Testis (tissue), 5 donors: Measurements from ENCODE around the gene NANS. TPM values are rescaled to one million over a fixed set of nuclear protein-coding genes. Genes with fewer than 3 reads are reported as not detected.

ENCODE experiments used
- DNase-seq: peaks from one replicate; pipeline ENCODE4 v3.0.0-alpha.2; 2019
- H3K27ac ChIP-seq, 2 donors: fragments of 200-600 bp; sonication (generic); one replicate each; pipeline ENCODE4 v1.5.1; 2019
- H3K27me3 ChIP-seq: fragments of 200-600 bp; sonication (generic); one replicate; pipeline ENCODE4 v1.5.1; 2019
- H3K36me3 ChIP-seq: fragments of 200-600 bp; sonication (generic); one replicate; pipeline ENCODE4 v1.5.1; 2017; ENCODE audit warnings: low read depth; ENCODE audit errors: missing control alignments
- H3K4me1 ChIP-seq: fragments of 200-600 bp; sonication (generic); one replicate; pipeline ENCODE4 v1.5.1; 2019
- H3K4me3 ChIP-seq, 2 donors: fragments of 200-600 bp; sonication (generic); one replicate each; pipeline ENCODE4 v1.5.1; 2017 to 2019
- H3K9me3 ChIP-seq: fragments of 200-600 bp; sonication (generic); one replicate; pipeline ENCODE4 v1.5.1; 2017
- POLR2A ChIP-seq: fragments of 450-650 bp; IDR thresholded peaks from one replicate; pipeline ENCODE4 v1.6.1; 2017; ENCODE audit warnings: antibody characterized with exemption, mild to moderate bottlenecking, moderate library complexity
- WGBS, 2 donors: methylation state at CpG; one replicate each; pipeline ENCODE4 v1.1.5; 2018; 5-methylcytosine and 5-hydroxymethylcytosine counted together
- intact Hi-C: fragments of 100-400 bp; cut with DNase I; formaldehyde crosslinking; loops from one replicate; pipeline ENCODE4 v1.15.1; 2023; ENCODE audit warnings: low total_unique reads
- long read RNA-seq, 2 donors: transcript quantifications; one replicate each; lab custom pipeline, GENCODE V29; 2026
- polyA plus RNA-seq: library from polyadenylated mRNA; stranded (reverse); fragments of 350-450 nt; fragmentation: Illumina TruSeq; extraction: RNeasy Lipid Tissue Mini Kit (QIAGEN cat#74804); gene quantifications from one replicate; pipeline ENCODE4 v1.2.3, GENCODE V29; 2014; ENCODE audit warnings: low read depth, low replicate concordance; ENCODE audit not compliant: insufficient read depth
- total RNA-seq, 2 donors: library from RNA; depleted of rRNA; stranded (reverse); fragments of >200 nt; gene quantifications; one replicate each; pipeline ENCODE4 v1.2.3, GENCODE V29; 2016
- TF ChIP-seq, protein P1 (sequence below), 3 experiments: fragments of 450-650 bp in 2 of 3; fragments of 200-600 bp in 1 of 3; sonication (generic) in 1 of 3; IDR thresholded peaks; one replicate each; pipeline ENCODE4 v1.5.1; 2016 to 2019; ENCODE audit warnings: antibody characterized with exemption in 3 of 3, mild to moderate bottlenecking in 2 of 3, moderate library complexity in 1 of 3

Gene NANS, protein sequence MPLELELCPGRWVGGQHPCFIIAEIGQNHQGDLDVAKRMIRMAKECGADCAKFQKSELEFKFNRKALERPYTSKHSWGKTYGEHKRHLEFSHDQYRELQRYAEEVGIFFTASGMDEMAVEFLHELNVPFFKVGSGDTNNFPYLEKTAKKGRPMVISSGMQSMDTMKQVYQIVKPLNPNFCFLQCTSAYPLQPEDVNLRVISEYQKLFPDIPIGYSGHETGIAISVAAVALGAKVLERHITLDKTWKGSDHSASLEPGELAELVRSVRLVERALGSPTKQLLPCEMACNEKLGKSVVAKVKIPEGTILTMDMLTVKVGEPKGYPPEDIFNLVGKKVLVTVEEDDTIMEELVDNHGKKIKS
- total RNA-seq (10 to 100 TPM; 66.5 to 82.5 TPM), polyA plus RNA-seq (34.7 TPM)
- long read RNA-seq, donor 1, transcript NANS-201 (6 exons, 1,170 nt) = major isoform, 24 of 32 reads
- long read RNA-seq, donor 1, partial matches to known transcripts = 6 of 32 reads
- long read RNA-seq, donor 1, other reads (novel, unspliced or antisense) = 0 of 32 reads
- long read RNA-seq, donor 2, transcript NANS-201 (6 exons, 1,170 nt) = major isoform, 13 of 13 reads
- long read RNA-seq, donor 2, partial matches to known transcripts = 0 of 13 reads
- long read RNA-seq, donor 2, other reads (novel, unspliced or antisense) = 0 of 13 reads

DNA sequence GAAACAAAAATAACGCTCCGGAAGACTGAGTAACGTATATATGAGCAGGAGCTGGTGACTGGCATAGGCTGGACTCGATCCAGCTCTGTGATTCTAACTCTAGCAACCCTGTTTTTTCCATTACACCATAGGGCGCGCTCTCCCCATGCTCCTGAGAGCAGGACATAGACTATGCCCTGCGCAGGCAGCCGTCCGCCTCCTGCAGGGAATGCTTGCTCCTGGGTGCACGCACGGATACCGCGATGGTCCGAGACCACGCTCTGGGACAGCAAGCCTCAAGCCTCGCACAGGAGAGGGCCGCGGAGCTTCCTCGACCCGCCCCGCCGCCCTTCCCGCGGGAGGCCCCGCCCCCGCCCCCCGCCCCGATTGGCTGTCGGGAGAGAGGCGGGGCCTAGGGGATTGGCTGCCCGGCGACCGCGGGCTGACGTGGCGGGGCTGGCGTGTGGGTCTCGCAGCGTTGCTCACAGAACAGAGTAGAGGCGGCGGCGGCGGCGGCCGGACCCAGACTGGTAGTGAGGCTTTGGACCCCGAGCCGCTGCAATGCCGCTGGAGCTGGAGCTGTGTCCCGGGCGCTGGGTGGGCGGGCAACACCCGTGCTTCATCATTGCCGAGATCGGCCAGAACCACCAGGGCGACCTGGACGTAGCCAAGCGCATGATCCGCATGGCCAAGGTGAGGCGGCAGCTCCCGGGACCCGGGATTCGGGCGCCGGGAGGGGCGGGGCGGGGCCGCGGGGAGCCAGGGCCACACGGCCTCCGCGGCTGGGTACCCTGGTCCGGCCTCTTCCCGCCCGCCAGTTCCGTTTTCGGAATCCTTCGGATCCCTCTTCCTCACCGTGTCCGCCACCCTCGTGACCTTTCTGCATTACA lies at the start of gene NANS:
Gene NANS (plus strand): TSS at position 464 of the 869 bp plus-strand sequence. CDS start 77 bp downstream, at position 541.
- Histone ChIP-seq H3K27me3 (no peaks in the 10 kb centered on the region), H3K4me3 (peak within 1 kb of the TSS; percentile 88 to 89), H3K36me3 (no peaks in the 10 kb centered on the region), H3K27ac (peak within 1 kb of the TSS; percentile 84 to 92), H3K4me1 (peaks cover 9% of the 10 kb centered on the region), H3K9me3 (no peaks in the 10 kb centered on the region)
- intact Hi-C loops = no loop called here
- WGBS, 2 donors = 0 to 1% methylated on average over 23 to 66 of the region's 80 CpGs
- peak; percentile 97 for DNase-seq
- TF ChIP-seq POLR2A = peak; percentile 98
- TF ChIP-seq, protein P1, sequence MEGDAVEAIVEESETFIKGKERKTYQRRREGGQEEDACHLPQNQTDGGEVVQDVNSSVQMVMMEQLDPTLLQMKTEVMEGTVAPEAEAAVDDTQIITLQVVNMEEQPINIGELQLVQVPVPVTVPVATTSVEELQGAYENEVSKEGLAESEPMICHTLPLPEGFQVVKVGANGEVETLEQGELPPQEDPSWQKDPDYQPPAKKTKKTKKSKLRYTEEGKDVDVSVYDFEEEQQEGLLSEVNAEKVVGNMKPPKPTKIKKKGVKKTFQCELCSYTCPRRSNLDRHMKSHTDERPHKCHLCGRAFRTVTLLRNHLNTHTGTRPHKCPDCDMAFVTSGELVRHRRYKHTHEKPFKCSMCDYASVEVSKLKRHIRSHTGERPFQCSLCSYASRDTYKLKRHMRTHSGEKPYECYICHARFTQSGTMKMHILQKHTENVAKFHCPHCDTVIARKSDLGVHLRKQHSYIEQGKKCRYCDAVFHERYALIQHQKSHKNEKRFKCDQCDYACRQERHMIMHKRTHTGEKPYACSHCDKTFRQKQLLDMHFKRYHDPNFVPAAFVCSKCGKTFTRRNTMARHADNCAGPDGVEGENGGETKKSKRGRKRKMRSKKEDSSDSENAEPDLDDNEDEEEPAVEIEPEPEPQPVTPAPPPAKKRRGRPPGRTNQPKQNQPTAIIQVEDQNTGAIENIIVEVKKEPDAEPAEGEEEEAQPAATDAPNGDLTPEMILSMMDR (IDR thresholded peaks at IDR 0.05) = no peak

DNA sequence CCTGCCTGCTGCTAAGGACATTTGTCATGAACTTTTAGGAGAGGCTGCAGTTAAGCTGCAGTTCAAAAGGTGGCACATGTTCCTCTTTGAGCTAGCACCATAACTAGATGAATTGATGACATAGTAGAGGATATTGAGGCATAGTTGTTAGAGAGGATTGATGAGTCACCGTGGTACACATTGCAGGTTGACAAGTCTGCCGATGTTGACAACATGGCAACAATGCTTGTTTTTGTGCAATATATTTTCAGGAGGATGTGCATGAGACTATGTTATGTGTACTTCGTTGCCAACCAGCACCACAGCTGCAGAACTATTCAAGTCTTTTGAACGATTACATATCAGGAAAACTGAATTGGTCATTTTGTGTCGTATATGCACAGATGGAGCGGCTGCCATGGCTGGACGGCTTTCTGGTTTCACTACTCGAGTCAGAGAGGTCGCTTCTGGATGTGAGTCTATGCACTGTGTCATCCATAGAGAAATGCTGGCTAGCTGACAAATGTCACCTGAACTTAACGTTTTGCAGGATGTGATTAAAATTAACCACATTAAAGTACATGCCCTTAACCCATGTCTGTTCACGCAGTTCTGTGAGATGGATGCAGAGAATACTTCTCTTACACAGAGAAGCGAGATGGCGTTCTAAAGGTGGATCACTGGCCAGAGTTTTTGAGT lies 49.1 kb upstream of the NANS start:
- Histone ChIP-seq H3K4me1 (no peaks in the 10 kb centered on the region), H3K36me3 (no peaks in the 10 kb centered on the region), H3K9me3 (no peaks in the 10 kb centered on the region), H3K27me3 (no peaks in the 10 kb centered on the region), H3K4me3 (no peak overlapping the region), H3K27ac (no peak overlapping the region)
- intact Hi-C loops = no loop called here
- TF ChIP-seq POLR2A = no peak
- TF ChIP-seq, protein P1 (IDR thresholded peaks at IDR 0.05) = no peak
- 88 to 89% methylated on average over 13 of the region's 13 CpGs for WGBS, 2 donors
- DNase-seq = no peak

DNA sequence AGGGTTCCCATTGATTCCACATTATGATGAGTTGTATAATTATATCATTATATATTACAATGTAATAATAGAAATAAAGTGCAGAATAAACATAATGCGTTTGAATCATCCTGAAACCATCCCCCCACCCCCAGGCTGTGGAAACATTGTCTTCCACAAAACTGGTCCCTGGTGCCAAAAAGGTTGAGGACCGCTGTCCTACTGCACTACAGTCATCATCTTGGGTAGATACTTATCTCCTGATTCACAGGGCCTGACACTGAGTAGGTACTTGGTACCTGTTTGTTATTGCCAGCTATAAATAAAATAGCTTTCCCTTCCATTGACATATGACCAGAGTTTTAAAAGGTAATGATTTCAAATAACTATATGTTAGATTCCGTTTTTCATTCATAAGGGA lies 47.8 kb upstream of the NANS start:
- Histone ChIP-seq H3K27ac (no peak overlapping the region), H3K36me3 (no peaks in the 10 kb centered on the region), H3K27me3 (no peaks in the 10 kb centered on the region), H3K9me3 (no peaks in the 10 kb centered on the region), H3K4me3 (no peak overlapping the region), H3K4me1 (no peaks in the 10 kb centered on the region)
- TF ChIP-seq, protein P1 (IDR thresholded peaks at IDR 0.05) = no peak
- no peak for TF ChIP-seq POLR2A
- 96 to 97% methylated on average over 3 of the region's 3 CpGs for WGBS, 2 donors
- intact Hi-C loops = no loop called here
- DNase-seq = no peak

DNA sequence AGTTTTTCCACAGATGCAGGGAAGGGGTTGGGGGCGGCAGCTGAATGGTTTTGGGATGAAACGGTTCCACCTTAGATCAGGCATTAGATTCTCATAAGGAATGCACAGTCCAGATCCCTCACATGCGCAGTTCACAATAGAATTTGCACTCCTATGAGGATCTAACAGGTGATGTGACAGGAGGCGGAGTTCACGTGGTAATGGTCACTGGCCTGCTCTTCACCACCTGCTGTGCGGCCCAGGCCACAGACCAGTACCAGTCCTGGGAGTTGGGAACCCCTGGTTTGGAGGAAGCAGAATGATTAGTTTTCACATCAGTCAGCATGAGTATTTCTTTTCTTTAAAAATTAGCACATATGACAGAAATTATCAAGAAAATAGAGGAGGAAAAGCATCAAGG lies 47.1 kb upstream of the NANS start:
- WGBS, 2 donors = 81 to 95% methylated on average over 6 of the region's 6 CpGs

More for the DNA sequence above, 47.1 kb upstream of the NANS start:
- no peak for DNase-seq
- intact Hi-C loops = no loop called here
- no peak overlapping the region for H3K4me3 ChIP-seq
- no peaks in the 10 kb centered on the region for H3K36me3 ChIP-seq
- H3K9me3 ChIP-seq = no peaks in the 10 kb centered on the region
- no peak overlapping the region for H3K27ac ChIP-seq
- H3K4me1 ChIP-seq = no peaks in the 10 kb centered on the region
- TF ChIP-seq POLR2A = no peak
- TF ChIP-seq, protein P1 (IDR thresholded peaks at IDR 0.05) = no peak
- H3K27me3 ChIP-seq = no peaks in the 10 kb centered on the region
